Muscle layer of colon (tissue), 2 donors: ENCODE results near the gene ZIC2.

Experiments used
- H3K27ac ChIP-seq: one replicate; pipeline ENCODE4 v1.7.0; 2013; ENCODE audit warnings: low read depth, mild to moderate bottlenecking, low read length, moderate library complexity
- H3K27me3 ChIP-seq, 2 donors: one replicate each; pipeline ENCODE4 v1.7.0; 2013; ENCODE audit warnings: low read length in 2 of 2, mild to moderate bottlenecking in 2 of 2; ENCODE audit not compliant: insufficient read depth in 2 of 2, control insufficient read depth in 1 of 2
- H3K36me3 ChIP-seq: one replicate; pipeline ENCODE4 v1.7.0; 2013; ENCODE audit warnings: mild to moderate bottlenecking, low read length; ENCODE audit not compliant: insufficient read depth
- H3K4me1 ChIP-seq: one replicate; pipeline ENCODE4 v1.7.0; 2013; ENCODE audit warnings: mild to moderate bottlenecking, low read length; ENCODE audit not compliant: insufficient read depth
- H3K4me3 ChIP-seq, 2 donors: one replicate each; pipeline ENCODE4 v1.7.0; 2013; ENCODE audit warnings: low read length in 2 of 2, low read depth in 1 of 2, mild to moderate bottlenecking in 1 of 2, moderate library complexity in 1 of 2
- H3K9ac ChIP-seq: one replicate; pipeline ENCODE4 v1.7.0; 2013; ENCODE audit warnings: low read length
- H3K9me3 ChIP-seq: one replicate; pipeline ENCODE4 v1.7.0; 2013; ENCODE audit warnings: mild to moderate bottlenecking, low read length
- donor health status: abdominal sarcoma.
- donor health status: Adenocarcinoma of cecum.

Gene ZIC2

DNA sequence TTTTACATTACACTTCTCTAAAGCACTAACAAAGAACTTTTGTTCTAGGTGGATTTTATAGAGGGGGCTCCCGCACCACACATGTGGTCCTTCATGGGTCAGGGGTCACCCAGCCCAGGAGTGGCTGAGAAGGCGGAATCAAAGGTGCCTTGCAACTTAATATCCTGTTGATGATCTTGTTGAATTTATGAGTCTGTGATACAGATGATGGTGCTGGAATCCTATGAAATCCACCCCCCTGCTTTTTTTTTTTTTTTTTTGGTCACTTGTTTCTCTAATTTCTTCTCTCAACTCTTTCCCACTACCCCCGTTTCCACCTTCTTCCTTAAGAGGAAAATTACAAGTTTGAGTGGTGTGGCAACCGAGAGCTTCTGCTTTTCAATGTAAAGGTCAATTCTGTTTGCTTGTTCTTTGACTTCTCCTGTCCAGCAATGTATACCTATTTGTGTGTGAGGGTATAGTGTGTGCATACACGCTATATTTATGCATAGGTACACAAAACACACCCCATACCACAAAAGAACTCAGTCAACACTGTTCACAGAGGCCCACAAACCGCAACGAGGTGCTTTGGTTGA, 4.2 kb upstream of the ZIC2 start:
- Histone ChIP-seq H3K4me1 (peaks cover 13% of the 10 kb centered on the region), H3K27me3 (peaks cover 79 to 93% of the 10 kb centered on the region in 2 donors), H3K9me3 (peaks cover 19% of the 10 kb centered on the region), H3K9ac (no peak overlapping the region), H3K36me3 (no peaks in the 10 kb centered on the region), H3K4me3 (no peak overlapping the region), H3K27ac (no peak overlapping the region)

DNA sequence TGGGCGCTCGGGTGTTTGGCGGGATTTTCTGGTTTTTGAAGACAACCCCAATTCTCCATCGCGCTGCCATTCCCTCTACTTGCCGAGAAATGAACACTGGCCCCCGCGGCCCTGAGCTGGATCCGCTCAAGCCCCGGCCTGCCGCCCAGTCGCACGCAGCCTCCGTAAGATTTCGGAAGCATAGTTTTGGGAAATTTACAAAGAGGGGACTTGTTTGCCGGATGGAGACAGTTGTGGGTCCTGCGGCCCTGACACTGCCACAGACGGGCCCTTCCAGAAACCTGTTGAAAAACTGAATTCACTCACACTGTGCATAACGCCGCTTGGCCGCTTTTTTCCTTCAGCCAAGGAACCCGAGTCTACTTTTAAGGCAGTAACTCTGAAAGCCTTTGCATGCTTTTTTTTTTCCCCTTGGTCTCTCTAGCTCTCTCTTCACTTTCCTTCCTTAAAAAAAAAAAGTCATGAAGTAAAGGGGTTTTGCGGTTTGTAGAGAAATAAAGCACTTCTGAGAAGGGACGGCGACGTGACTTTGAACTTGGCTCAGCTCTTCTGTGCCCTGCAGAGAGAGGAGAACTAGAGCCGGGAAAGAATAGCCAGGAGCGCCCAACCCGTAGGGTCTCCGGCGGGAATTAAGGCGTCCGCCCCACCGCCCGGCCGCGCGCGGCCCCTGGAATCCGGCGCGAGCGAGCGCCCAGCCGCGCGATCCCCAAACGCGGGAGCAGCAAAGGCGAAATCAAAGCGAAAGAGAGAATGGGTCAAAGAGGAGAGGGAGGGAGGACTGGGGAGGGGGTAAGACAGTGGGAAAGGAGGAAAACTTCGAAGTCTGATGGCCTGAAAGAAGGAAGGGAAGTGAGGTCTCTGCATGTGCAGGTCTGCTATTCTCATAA, 3.4 kb upstream of the ZIC2 start:
- H3K4me3 ChIP-seq = no peak overlapping the region
- peaks cover 13% of the 10 kb centered on the region for H3K4me1 ChIP-seq
- no peak overlapping the region for H3K27ac ChIP-seq
- H3K9ac ChIP-seq = no peak overlapping the region
- H3K9me3 ChIP-seq = peaks cover 20% of the 10 kb centered on the region
- no peaks in the 10 kb centered on the region for H3K36me3 ChIP-seq
- H3K27me3 ChIP-seq = peaks cover 77 to 93% of the 10 kb centered on the region in 2 donors

DNA sequence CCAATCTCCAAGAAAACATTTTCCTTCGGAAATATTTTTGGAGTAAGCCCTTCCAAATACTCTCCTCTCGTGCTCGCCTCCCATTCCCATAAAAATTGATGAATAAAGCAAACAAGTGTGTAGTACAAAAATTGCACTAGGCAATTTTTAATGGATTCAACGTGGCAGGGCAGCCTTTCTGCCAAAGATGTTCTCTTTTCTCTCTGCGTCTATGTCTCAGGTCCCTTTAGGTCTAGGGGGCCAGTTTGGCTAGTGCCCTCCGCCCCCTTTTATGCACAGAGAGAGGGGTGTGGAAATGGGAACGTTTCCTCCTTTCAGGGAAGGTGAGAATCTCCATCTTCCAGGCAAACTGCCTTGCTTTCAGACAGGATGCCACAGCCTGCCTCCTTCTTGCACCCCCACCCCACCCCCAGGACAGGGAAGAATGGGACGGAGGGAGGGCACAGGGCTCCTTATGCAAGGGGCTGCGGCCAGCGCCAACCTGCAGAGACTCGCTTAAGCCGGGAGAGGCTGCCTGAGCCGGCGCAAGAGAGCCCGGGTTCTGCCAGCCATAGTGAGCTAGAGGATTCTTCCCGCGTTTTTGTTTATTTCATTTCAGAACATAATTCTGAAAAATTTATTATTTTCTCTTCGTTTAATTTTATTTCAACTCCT, 2.7 kb upstream of the ZIC2 start:
- H3K4me3 ChIP-seq = no peak overlapping the region
- no peak overlapping the region for H3K9ac ChIP-seq
- H3K27me3 ChIP-seq = peaks cover 77 to 93% of the 10 kb centered on the region in 2 donors

DNA sequence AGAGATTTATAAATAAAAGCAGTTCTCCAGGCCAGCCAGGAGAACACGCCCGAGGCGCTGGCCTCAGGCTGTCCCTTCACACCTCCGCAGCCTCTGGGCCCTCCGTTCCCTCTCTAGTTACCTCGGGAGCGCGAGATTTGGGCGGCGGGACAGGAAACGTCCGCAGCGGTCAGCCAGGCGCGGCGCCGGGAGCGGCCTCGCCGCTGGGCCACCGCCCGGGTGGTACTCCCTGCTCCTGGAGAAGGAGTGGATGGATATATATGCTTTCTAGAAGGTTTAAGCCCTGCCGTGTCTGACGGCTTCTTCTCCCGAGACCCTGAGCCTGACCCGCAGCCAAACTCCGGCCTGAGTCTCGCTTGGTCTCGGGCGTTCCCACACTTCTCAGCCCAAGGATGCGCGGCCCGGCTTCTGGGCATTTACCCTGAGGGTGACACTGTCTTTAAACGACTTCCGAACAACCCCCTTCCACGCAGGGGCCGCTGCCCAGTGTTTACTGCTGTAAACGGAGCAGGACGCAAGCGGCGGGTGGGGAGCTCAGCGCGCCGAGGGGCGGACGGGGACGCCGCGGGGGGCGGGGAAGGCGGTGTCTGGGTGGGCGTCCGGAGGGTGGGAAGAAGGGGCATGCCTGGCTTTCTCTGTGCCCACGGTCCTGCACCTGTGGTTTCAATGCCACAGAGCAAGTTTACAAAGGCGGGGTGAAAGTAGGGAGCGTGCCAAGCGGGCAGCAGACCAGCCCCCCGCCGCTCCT, 2.0 kb upstream of the ZIC2 start:
- Histone ChIP-seq H3K4me1 (peaks cover 13% of the 10 kb centered on the region), H3K27me3 (peaks cover 77 to 93% of the 10 kb centered on the region in 2 donors), H3K4me3 (peak overlapping the region in 1 of 2 donors; percentile 26), H3K36me3 (no peaks in the 10 kb centered on the region), H3K27ac (no peak overlapping the region), H3K9ac (no peak overlapping the region), H3K9me3 (peaks cover 22% of the 10 kb centered on the region)

More for the DNA sequence above, 2.7 kb upstream of the ZIC2 start:
- Histone ChIP-seq H3K27ac (no peak overlapping the region), H3K4me1 (peaks cover 13% of the 10 kb centered on the region), H3K36me3 (no peaks in the 10 kb centered on the region), H3K9me3 (peaks cover 20% of the 10 kb centered on the region)

DNA sequence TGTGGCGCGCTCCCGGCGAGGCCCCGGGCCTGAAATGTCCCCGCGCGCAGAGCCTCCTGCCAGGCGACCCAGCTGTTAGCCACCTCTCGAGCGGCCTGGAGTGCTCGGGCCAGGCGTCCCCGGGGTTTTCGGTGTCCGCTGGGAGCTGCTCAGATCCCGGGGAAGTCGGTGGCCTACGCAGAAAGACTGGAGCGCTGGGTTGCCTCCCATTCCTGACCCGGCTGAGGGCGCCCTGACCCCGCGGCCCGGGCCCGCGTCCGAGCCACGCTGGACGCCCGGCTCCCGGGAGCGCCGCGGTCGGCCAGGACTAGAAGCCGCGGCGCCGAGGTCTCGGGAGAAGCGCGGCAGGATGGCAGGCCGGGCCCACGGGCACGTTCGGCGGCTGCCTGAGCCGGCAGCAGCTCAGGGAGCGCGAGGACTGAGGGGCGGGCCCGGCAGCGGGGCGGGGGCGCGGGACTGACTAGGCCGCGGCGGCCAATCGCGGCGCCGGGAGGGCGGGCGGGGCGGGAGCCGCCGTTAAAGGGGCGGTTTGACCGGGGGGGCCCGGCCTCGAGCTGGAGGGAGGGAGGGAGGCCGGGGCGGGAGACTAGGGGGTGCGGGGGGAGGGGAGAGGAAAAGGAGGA, 1.3 kb upstream of the ZIC2 start:
- Histone ChIP-seq H3K9ac (no peak overlapping the region), H3K27me3 (peaks cover 75 to 92% of the 10 kb centered on the region in 2 donors), H3K4me3 (peak overlapping the region in 1 of 2 donors; percentile 26), H3K27ac (no peak overlapping the region), H3K36me3 (no peaks in the 10 kb centered on the region), H3K9me3 (peaks cover 22% of the 10 kb centered on the region), H3K4me1 (peaks cover 13% of the 10 kb centered on the region)

DNA sequence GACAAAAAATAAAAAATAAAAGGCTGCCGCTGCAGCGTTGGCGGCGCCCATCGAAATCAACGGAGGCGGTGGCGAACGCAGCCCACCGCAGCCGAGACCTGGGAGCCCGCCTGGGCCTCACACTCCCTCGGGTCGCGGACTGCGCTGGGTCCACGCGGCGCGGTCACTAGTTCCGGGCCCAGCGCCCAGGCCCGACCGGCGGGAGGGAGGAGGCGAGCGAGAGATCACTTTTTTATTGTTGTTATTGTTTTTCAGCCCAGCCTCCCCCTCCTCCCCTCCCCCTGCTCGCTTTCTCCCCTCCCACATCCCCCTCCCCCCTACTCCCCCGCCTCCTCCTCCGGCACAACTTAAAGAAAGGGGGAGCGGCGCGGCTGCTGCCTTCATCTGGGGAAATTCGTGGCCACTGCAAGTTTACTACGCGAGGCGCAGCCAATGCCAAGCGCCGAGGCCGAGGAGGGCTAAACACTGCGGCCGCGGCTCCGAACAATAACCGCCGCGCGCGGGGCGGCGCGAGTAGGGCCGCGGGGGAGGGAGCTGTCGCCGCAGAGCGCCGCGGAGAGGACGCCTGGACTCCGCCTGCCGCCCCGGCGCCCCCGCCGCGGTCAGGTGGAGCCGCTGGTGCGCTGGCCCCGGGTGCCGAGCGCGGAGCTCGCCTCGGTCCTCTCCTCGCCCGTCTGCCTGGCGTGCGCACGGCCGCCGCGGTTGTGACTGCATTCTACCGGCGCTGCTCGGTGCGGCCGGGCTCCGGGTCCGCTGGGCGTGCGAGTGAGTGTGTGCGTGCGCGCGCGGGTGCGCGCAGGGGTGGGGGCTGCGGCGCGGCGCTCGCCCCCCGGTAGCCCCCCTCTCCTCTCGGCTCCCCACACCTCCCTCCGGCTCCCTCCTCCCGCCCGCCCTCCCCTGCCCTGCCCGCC, 505 bp upstream of the ZIC2 start:
- H3K9me3 ChIP-seq = peaks cover 15% of the 10 kb centered on the region
- H3K27me3 ChIP-seq = peaks cover 72 to 91% of the 10 kb centered on the region in 2 donors
- no peak overlapping the region for H3K9ac ChIP-seq
- H3K4me1 ChIP-seq = peaks cover 13% of the 10 kb centered on the region
- H3K27ac ChIP-seq = no peak overlapping the region
- no peaks in the 10 kb centered on the region for H3K36me3 ChIP-seq
- H3K4me3 ChIP-seq = peak overlapping the region in 1 of 2 donors; percentile 26

DNA sequence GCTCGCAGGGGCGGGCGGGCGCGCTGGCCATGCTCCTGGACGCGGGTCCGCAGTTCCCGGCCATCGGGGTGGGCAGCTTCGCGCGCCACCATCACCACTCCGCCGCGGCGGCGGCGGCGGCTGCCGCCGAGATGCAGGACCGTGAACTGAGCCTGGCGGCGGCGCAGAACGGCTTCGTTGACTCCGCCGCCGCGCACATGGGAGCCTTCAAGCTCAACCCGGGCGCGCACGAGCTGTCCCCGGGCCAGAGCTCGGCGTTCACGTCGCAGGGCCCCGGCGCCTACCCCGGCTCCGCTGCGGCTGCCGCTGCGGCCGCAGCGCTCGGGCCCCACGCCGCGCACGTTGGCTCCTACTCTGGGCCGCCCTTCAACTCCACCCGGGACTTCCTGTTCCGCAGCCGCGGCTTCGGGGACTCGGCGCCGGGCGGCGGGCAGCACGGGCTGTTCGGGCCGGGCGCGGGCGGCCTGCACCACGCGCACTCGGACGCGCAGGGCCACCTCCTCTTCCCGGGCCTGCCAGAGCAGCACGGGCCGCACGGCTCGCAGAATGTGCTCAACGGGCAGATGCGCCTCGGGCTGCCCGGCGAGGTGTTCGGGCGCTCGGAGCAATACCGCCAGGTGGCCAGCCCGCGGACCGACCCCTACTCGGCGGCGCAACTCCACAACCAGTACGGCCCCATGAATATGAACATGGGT, 599 bp downstream of the ZIC2 start:
- peaks cover 22% of the 10 kb centered on the region for H3K9me3 ChIP-seq
- H3K4me1 ChIP-seq = peaks cover 13% of the 10 kb centered on the region

DNA sequence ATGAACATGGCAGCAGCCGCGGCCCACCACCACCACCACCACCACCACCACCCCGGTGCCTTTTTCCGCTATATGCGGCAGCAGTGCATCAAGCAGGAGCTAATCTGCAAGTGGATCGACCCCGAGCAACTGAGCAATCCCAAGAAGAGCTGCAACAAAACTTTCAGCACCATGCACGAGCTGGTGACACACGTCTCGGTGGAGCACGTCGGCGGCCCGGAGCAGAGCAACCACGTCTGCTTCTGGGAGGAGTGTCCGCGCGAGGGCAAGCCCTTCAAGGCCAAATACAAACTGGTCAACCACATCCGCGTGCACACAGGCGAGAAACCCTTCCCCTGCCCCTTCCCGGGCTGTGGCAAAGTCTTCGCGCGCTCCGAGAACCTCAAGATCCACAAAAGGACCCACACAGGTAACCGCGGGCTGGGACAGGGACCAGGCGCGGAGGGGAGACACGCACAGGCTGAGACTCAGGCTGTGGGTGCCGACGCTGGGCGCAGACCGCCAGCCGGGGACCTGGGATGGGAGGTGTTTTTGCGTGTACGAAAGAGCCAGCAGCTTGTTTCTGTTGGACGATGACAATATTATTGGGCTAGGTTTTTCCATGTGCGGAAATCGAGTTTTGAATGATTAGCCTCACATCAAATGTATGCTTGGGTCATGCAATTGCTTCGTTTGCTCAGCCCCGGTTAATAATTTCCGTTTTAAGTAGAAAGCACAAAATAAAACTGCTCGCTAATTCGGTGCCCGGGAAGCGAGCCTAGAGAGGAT, 1.3 kb downstream of the ZIC2 start:
- no peak overlapping the region for H3K27ac ChIP-seq
- peaks cover 13% of the 10 kb centered on the region for H3K4me1 ChIP-seq
- H3K4me3 ChIP-seq = no peak overlapping the region
- no peaks in the 10 kb centered on the region for H3K36me3 ChIP-seq
- peaks cover 20% of the 10 kb centered on the region for H3K9me3 ChIP-seq
- H3K27me3 ChIP-seq = peaks cover 72 to 91% of the 10 kb centered on the region in 2 donors
- H3K9ac ChIP-seq = no peak overlapping the region

More for the DNA sequence above, 599 bp downstream of the ZIC2 start:
- H3K9ac ChIP-seq = no peak overlapping the region
- no peak overlapping the region for H3K27ac ChIP-seq
- H3K27me3 ChIP-seq = peaks cover 72 to 91% of the 10 kb centered on the region in 2 donors
- H3K4me3 ChIP-seq = no peak overlapping the region
- no peaks in the 10 kb centered on the region for H3K36me3 ChIP-seq
